GM19035 (cell line): ENCODE measurements around the gene COPS7B.

Source experiments
- ATAC-seq: cut with Tn5 transposase; IDR thresholded peaks from one replicate; pipeline ENCODE4 v1.9.1; 2021; ENCODE audit not compliant: unreplicated experiment

The COPS7B gene

DNA sequence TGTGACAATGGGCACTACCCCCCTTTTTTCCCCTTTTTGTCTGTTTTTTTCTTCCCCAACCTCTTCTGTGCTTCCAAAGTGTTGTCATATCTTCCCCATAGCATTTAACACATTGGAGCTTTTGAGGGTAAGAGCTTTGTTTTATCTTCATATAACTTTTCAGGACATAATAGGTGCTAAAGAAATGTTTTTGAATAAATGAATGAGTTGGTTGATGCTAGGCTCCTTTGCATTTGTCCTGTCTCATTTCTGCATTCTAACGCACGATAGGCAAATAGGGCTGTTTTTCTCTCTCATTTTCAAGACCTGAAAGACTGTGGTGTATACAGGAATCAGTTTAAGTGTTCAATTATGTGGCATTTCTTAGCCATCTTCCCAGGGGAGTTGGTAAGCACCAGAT is 832 bp upstream of the COPS7B start:
- no peak for ATAC-seq

DNA sequence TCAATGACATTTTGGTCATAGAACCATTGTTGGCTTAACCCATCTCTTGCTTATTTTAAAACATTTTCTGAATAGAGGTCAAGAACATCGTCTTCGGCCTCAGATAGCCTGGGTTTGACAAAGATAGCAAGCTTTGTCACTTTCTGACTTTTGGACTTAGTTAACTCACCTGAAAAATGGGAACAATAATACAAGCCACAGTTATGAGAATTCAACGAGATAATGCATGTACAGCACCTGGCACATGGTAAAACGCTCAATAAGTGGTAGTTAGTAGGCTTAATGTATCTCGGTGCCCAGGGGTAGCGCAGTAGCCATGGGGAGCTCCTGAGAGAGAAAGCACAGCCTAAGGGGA is 446 bp upstream of the COPS7B start:
- ATAC-seq, result peak; percentile 14

DNA sequence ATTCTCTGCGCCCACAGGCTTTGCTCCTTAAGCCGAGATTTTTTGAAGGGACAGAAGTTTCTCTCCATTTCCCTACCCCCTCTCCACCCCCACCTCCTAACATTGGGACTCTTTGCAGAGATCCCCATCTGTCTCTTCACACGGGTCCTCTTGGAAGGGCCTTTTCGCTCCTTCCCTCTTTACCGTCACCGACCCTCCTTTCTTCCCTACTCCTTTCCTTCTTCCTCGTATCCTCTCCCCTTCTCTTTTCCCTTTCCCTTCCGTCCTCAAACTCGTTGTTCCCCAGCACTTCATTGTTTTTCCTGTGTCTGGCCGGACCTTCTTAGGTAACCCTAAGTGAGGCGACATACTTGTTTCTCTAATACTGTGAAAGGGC is 660 bp downstream of the COPS7B start:
- no peak for ATAC-seq

DNA sequence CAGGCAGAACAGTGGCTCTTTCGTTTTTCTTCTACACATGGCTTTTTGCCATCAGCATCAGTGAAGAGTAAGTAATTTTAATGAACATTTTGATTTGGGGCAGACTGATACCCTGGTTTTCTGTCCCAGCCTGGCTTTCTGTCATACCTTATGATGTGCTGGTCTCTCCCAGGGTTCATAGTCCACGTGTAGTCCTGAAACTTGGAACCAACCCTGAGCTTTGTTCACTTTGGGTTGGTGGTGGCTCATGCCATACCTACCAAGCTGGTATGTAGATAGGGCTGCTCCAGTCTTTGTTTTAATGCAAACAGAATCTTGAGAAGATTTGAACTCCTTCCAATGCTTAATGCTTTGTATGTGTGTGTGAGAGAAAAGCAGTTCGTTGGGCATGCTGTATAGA is 4.9 kb downstream of the COPS7B start:
- no peak for ATAC-seq

DNA sequence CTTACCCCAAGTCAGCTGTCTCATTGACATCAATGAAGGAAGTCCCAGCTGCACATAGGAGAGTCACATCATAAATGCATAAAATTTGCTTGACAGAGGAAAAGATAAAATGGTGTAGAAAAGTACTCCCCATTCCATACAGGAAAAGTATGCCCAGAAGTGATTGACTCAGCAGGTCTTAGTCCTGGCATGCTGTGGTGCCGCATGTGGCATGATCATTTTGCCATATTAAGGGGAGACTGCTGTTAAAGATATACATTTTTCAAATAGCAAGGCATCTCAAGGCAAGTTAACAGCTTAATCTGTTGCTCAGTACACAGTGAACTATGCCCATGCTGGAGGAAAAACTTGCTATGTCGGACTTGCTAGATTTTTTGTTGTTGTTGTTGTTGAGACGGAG is 8.1 kb downstream of the COPS7B start:
- no peak for ATAC-seq

DNA sequence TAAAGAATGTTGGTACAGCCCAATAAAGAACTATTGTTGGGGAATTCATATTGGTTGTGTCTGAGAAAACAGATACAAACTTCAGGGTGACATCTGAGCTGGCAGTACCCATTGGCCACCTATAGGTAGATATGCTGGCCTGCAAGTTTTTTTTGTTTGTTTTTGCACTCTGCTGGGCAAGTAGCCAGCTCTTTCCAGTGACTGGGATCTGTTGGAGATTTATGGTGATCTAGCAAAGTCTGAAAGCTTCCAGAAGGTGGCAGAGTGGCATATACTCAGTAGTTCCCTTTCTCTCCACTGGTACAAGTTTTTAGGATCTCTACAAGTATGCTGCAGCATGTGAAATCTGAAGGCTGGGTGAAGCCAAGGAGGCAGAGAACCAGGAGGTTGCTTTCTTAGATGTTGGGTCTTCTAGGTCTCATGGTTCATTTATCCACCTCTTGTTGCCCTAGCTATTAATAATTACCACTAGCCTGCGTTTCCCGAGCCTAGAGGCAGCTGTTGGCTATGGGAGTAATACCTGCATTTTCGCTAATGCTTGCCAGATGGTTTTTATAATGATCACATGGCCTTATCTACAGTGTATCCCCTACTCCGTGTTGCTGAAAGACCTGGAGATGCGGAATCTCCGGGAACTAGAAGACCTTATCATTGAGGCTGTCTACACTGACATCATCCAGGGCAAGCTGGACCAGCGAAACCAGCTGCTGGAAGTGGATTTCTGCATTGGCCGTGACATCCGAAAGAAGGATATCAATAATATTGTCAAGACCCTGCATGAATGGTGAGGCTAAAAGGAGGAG is 9.5 kb downstream of the COPS7B start:
- no peak for ATAC-seq

DNA sequence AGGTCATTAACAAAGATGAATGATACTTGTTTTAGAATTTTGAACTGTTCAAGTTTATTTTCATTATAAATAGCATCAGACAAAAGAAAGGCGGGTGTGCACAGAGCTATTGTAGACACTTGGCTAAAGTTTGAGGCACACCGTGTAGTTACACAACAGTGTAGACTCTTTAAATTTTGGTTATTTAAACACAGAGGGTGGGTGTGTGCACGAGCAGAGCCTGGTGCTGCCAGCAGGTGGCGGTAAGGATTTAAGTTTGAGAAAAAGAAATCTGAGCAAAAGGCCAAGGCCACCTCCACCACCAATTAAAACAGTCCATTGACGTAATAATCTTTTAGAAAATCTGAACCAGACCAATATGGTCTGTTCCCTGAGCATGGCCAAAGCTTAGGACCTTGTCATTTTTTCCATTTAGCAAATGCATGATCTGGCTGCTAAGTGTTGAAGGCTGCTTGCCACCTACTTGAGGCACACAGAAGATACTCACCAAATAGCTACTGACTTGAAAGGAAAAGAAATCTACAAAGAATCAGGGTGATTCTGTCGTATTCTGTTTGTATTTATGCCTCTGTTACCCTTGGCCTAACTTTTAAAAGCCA is 14.3 kb downstream of the COPS7B start:
- ATAC-seq, result no peak

DNA sequence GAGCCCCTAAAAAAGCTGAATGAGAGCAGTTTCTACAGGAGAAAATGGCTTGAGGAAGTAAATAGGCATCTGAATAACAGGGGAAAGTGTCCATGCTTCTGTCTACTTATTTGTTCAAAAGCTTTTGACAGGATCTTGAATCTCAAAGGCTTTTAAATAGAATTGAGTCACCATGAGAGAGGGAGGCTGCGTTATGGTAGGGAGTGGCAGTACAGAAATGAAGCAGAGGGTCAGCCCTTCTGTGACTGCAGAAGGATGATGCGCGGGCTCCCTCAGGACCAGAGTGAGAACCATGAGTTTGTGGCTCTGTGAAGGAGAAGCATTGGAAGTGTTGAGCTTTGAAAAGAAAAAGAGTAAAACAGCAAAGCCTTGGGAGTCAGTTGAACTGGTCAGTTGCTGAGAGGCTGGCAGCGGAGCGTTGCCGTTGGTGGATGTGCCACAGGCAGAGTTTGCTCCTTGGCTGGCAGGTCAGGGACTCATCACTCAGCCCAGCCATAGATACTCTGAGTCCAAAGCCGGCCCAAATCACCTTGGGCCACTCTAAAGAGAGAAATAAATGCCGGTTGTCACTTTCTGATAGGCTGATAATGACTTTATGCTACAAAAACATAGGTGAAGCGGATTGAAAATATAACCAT is 17.4 kb downstream of the COPS7B start:
- no peak for ATAC-seq

DNA sequence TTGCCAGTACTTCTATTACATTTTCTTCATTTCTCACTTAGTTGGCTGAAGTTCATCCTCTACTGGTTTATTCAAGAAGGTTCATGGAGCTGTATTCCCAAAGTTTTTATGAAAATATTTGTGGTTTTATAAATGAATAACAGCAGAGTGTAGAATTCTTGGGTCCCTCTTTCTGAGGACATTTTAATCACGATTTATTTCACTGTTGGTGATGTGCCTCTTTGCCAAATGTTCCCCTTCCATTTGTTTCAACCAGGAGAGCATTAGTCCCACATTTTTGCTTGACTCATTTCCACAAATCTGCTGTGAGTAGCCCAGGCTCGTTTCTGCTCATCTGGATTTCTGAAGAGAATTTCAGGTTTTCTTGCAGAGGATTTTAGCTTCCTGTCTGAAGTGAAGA is 20.8 kb downstream of the COPS7B start:
- ATAC-seq, result no peak

DNA sequence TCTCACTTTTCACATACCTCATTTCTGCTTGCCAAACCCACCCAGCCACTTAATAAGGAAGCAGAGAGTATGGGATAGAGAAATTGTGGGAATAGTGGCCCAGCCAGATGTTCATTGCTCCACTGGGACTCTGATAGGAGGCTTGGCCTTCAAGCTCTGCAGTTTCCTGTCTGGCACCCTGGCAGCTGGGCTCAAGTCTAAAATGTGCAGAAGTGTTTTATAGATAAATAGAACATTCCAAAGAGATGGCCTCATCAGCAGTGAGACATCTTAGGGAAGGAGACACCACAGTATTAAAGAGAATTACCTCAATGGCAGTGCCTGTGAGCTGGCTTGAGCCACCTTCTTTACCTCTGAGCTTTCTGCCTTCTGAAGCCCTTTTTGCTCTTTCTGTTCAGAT is 24.7 kb downstream of the COPS7B start:
- ATAC-seq, result no peak

DNA sequence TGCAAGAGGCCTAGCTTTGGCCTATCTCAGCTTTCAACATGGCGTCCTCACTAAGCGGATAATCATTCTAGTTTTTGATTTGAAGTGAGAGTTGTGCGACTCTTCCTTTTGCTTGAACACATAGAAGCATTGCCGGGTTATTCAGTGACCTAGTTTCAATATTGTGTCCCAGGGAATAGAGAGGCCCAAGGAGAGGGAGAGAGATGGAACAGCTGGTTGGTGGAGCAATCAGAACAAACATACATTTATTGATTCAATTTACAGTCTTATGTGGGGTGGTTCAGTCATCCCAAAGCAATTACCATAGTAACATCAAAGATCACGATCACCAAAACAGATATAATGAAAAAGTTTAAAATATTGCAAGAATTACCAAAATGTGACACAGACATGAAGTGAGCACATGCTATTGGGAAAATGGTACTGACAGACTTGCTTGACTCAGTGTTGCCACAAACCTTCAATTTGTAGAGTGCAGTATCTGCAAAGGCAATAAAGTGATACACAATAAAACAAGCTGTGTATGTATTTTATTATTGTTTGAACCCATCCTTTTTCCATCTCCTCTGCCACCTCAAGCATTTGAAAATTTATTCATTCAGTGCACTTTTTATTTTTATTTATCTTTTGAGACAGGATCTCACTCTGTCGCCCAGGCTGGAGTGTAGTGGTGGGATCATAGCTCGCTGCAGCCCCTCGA is 30.2 kb downstream of the COPS7B start:
- ATAC-seq, result no peak

DNA sequence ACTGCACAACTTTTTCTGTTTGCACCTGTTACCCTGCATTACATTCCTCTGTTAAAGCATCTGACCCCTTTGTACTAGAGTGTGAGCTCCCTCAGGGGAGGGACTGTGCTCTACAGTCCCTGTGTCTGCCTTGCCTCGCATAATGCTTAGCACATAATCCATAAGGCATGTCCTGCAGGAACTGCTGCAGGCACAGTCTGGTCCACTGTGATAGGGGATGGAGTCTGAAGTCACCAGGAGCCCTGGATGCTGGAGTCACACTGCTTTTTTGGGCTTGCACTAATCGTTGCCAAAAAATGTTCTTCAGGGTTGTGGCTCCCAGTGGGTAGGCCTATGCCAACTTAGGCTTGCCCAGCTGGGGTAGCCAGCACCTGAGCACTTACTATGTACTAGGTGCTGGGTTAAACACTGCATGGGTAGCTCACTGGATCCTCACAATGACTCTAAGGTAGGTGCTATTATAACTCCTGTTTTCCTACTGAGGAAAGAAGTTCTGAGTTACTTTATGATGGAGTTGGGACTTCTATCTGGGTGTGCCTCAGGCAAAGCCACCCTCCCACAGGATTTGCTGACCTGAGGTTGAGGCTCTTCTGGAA is 33.3 kb downstream of the COPS7B start:
- no peak for ATAC-seq

DNA sequence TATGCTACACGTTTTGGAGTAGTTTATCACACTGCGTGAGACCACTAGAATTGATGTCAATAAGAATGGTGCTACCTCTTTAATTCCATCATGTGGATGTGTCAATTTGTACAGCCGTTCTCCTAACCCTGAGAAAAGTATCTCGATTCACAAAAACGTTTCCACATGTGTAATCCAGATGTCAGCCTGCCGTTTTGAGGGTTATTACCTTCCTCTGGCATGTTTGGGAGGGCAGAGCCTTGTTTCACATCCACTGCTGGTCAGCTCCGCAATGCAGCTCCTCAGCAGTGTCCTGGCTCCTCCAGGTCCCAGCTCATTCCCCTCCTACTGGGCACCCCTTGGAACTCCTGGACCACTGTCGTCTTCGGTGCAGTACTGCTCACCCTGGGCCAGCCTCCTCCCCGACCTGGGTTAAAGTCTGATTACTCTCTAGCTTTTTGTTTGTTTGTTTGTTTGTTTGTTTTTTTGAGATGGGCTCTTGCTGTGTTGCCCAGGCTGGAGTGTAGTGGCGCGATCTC is 34.6 kb downstream of the COPS7B start:
- no peak for ATAC-seq

DNA sequence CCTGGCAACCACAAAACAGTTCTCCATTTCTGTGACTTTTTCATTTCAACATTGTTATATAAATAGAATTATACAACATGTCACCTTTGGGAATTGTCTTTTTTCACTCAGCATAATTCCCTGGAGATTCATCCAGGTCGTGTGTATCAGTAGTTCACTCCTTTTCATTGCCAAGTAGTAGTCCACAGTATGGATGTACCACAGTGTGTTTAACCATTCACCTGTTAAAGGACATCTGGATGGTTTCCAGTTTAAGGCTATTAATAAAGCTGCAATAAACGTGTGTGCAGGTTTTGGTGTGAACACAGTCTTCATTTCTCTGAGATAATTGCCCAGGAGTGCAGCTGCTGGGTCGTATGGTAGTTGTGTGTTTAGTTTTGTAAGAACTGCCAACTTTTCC is 35.7 kb downstream of the COPS7B start:
- ATAC-seq, result no peak

DNA sequence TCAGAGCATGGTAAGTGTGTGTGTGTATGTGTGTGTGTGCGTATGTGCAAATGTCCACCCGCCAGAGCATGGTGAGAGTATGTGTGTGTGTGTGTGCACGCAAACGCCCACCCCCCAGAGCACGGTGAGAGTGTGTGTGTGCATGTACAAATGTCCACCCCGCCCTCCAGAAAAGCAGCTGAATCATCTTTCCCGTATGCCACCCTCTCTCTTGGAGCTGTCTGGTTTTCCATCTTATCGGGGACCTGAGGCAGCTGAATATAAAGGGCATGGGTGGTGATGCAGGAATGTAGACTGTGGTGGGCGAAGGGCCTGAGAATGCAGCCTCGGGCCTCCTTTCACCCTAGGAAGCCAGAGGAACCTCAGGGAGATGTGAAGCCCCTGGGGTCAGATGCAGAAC is 66.9 kb downstream of the COPS7B start:
- no peak for ATAC-seq

DNA sequence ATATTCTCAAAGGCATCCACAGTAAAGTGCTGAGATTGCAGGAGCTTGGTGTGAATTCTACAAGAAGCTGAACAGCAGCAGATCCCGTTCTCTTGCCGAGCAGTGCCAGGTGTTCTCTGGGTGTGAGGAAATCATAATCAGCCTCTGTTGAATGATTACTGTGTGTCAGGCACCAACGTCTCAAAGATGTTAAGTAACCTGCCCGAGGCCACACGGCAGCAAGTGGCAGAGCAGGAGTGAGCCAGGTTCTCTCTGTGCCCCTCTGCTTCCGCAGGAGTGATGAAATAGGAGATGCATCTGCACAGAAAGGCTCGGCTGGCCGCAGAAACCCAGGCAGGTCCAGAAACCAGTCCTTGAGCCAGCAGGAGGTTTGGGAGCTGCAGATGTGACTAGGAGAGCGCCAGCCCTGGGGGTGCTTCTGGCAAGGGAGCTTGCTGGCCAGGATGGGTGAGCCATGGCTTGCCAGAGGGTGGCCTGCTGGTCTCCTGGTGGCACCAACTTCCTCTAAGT is 68.4 kb downstream of the COPS7B start:
- ATAC-seq, result no peak

DNA sequence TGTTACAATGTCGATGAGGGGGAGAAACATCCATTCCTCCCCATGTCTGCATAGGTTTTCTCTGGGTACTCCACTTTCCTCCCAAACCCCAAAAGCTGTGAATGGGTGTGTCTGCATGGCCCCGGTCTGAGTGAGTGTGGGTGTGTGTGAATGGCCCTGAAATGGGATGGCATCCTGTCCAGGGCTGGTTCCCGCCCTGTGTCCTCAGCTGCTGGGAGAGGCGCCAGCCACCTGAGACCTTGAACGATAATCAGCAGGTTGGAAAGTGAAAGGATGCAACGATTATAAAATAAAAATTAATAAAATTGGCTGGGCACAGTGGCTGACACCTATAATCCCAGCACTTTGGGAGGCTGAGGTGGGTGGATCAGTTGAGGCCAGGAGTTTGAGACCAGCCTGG is 70.7 kb downstream of the COPS7B start:
- ATAC-seq, result no peak
